Measurements from ENCODE around the gene TAS2R9. TPM values are rescaled to one million over a fixed set of nuclear protein-coding genes. Genes with fewer than 3 reads are reported as not detected.

TAS2R9 gene
- total and polyA plus RNA-seq, 8 donors, result 0.73 TPM; not detected in 7

GRCh38 chr12:10826258-10826657 is 16.3 kb upstream of the TAS2R9 start, which contains the start of gene TAS2R10:
Gene TAS2R10, minus strand, starts transcription at chr12:10826358. Its CDS starts 89 bp downstream, at chr12:10826269.
- WGBS, 5 donors, result 87 to 93% (median 92%) methylated on average over 3 of the region's 3 CpGs
- Histone ChIP-seq H3K27me3 (no peaks in the 10 kb centered on the region), H3K27ac (no peak within 1 kb of the TSS), H3K9me3 (no peaks in the 10 kb centered on the region), H3K4me1 (no peaks in the 10 kb centered on the region), H3K36me3 (no peaks in the 10 kb centered on the region), H3K4me3 (no peak within 1 kb of the TSS)
- TF ChIP-seq POLR2AphosphoS5 (IDR thresholded peaks at IDR 0.05) (no peak), EP300 (IDR thresholded peaks at IDR 0.05) (no peak), CTCF (IDR thresholded peaks at IDR 0.05) (no peak), POLR2A (IDR thresholded peaks at IDR 0.05) (no peak)
- DNase-seq, result no peak
- intact Hi-C loops (cut with DNase I; ENCODE audit: low total_unique reads), result no loop called here

GRCh38 chr12:10824957-10825356 is 15.0 kb upstream of the TAS2R9 start:
- H3K36me3 ChIP-seq, result no peaks in the 10 kb centered on the region
- TF ChIP-seq EP300 (IDR thresholded peaks at IDR 0.05), result no peak
- no peak for TF ChIP-seq POLR2A (IDR thresholded peaks at IDR 0.05)
- TF ChIP-seq POLR2AphosphoS5 (IDR thresholded peaks at IDR 0.05), result no peak
- no peak for TF ChIP-seq CTCF (IDR thresholded peaks at IDR 0.05)
- intact Hi-C loops (cut with DNase I; ENCODE audit: low total_unique reads), result no loop called here

GRCh38 chr12:10811883-10812536 is 2.0 kb upstream of the TAS2R9 start:
- no peak for DNase-seq
- Histone ChIP-seq H3K4me3 (no peak overlapping the region), H3K27ac (no peak overlapping the region), H3K36me3 (no peaks in the 10 kb centered on the region), H3K9me3 (peaks cover 0 to 11% (median 0%) of the 10 kb centered on the region in 4 donors), H3K27me3 (no peaks in the 10 kb centered on the region), H3K4me1 (no peaks in the 10 kb centered on the region)
- intact Hi-C loops (cut with DNase I; ENCODE audit: low total_unique reads), result no loop called here
- 72 to 82% (median 79%) methylated on average over 3 of the region's 3 CpGs for WGBS, 5 donors
- TF ChIP-seq POLR2AphosphoS5 (IDR thresholded peaks at IDR 0.05) (no peak), CTCF (IDR thresholded peaks at IDR 0.05) (no peak), POLR2A (IDR thresholded peaks at IDR 0.05) (no peak), EP300 (IDR thresholded peaks at IDR 0.05) (no peak)

More at GRCh38 chr12:10824957-10825356, 15.0 kb upstream of the TAS2R9 start:
- Histone ChIP-seq H3K4me1 (no peaks in the 10 kb centered on the region), H3K9me3 (no peaks in the 10 kb centered on the region), H3K27ac (no peak overlapping the region), H3K4me3 (no peak overlapping the region), H3K27me3 (no peaks in the 10 kb centered on the region)
- 84 to 90% (median 89%) methylated on average over 3 of the region's 3 CpGs for WGBS, 5 donors
- no peak for DNase-seq

- Histone ChIP-seq H3K4me1 (no peaks in the 10 kb centered on the region), H3K4me3 (no peak within 1 kb of the TSS), H3K27ac (no peak within 1 kb of the TSS), H3K36me3 (no peaks in the 10 kb centered on the region), H3K27me3 (no peaks in the 10 kb centered on the region), H3K9me3 (no peaks in the 10 kb centered on the region)
- 46 to 78% (median 73%) methylated on average over 1 of the region's 1 CpG for WGBS, 5 donors
- intact Hi-C loops (cut with DNase I; ENCODE audit: low total_unique reads), result no loop called here
- DNase-seq, result no peak
- TF ChIP-seq POLR2A (IDR thresholded peaks at IDR 0.05), result no peak
- no peak for TF ChIP-seq CTCF (IDR thresholded peaks at IDR 0.05)
- no peak for TF ChIP-seq POLR2AphosphoS5 (IDR thresholded peaks at IDR 0.05)
- TF ChIP-seq EP300 (IDR thresholded peaks at IDR 0.05), result no peak
These were observed 2.8 kb downstream of the TAS2R9 start, which contains the start of gene TAS2R8 for GRCh38 chr12:10807186-10807585. Gene TAS2R8, minus strand, starts transcription at chr12:10807286. Its CDS starts 306 bp downstream, at chr12:10806980.
